Endothelial cell of hepatic sinusoid (primary cell): ENCODE results near the gene DHX9.

Experiments used
- in situ Hi-C: cut with HindIII; loops from 2 replicates; pipeline ENCODE4 v1.10.0; 2017; ENCODE audit warnings: low sequenced_read_pairs

Gene DHX9

GRCh38 chr1:182835806-182836205 is 3.3 kb upstream of the DHX9 start:
- in situ Hi-C loops: no loop called here

- in situ Hi-C loops: no loop called here
Observed at GRCh38 chr1:182841368-182841988, 2.3 kb downstream of the DHX9 start.

- in situ Hi-C loops: no loop called here
Observed at GRCh38 chr1:182842265-182842664, 3.1 kb downstream of the DHX9 start.

GRCh38 chr1:182845379-182845778 is 6.2 kb downstream of the DHX9 start:
- in situ Hi-C loops: no loop called here

GRCh38 chr1:182845894-182846293 is 6.7 kb downstream of the DHX9 start:
- in situ Hi-C loops: no loop called here

- in situ Hi-C loops: no loop called here
Observed at GRCh38 chr1:182847105-182847504, 8.0 kb downstream of the DHX9 start.

GRCh38 chr1:182848736-182849135 is 9.6 kb downstream of the DHX9 start:
- in situ Hi-C loops: no loop called here

- in situ Hi-C loops: loop anchor here (5.0 kb wide), 1 partner anchor 37 kb away; no protein-coding TSS in a partner anchor
Observed at GRCh38 chr1:182850319-182850718, 11.2 kb downstream of the DHX9 start.

GRCh38 chr1:182851825-182852224 is 12.7 kb downstream of the DHX9 start:
- in situ Hi-C loops: loop anchor here (5.0 kb wide), 1 partner anchor 35 kb away; no protein-coding TSS in a partner anchor

- in situ Hi-C loops: no loop called here
Observed at GRCh38 chr1:182855911-182856310, 16.8 kb downstream of the DHX9 start.

- in situ Hi-C loops: no loop called here
Observed at GRCh38 chr1:182857212-182857611, 18.1 kb downstream of the DHX9 start.

- in situ Hi-C loops: no loop called here
Observed at GRCh38 chr1:182860658-182861057, 21.5 kb downstream of the DHX9 start.

- in situ Hi-C loops: no loop called here
Observed at GRCh38 chr1:182861994-182862393, 22.8 kb downstream of the DHX9 start.

GRCh38 chr1:182862827-182863226 is 23.7 kb downstream of the DHX9 start:
- in situ Hi-C loops: no loop called here

- in situ Hi-C loops: no loop called here
Observed at GRCh38 chr1:182863940-182864339, 24.8 kb downstream of the DHX9 start.

GRCh38 chr1:182867861-182868260 is 28.7 kb downstream of the DHX9 start:
- in situ Hi-C loops: no loop called here

GRCh38 chr1:182869241-182869666 is 30.1 kb downstream of the DHX9 start:
- in situ Hi-C loops: no loop called here

- in situ Hi-C loops: no loop called here
Observed at GRCh38 chr1:182872881-182873280, 33.7 kb downstream of the DHX9 start.

- in situ Hi-C loops: no loop called here
Observed at GRCh38 chr1:182875889-182876288, 36.7 kb downstream of the DHX9 start.

GRCh38 chr1:182877331-182877730 is 38.2 kb downstream of the DHX9 start:
- in situ Hi-C loops: no loop called here

- in situ Hi-C loops: no loop called here
Observed at GRCh38 chr1:182877842-182878241, 38.7 kb downstream of the DHX9 start.

- in situ Hi-C loops: loop anchor here (5.0 kb wide), 1 partner anchor 33 kb away; no protein-coding TSS in a partner anchor
Observed at GRCh38 chr1:182884872-182885271, 45.7 kb downstream of the DHX9 start.

- in situ Hi-C loops: loop anchor here (5.0 kb wide), 1 partner anchor 33 kb away; no protein-coding TSS in a partner anchor
Observed at GRCh38 chr1:182885591-182885990, 46.4 kb downstream of the DHX9 start.
